Amniotic epithelial cell (primary cell): Measurements from ENCODE around the gene POLR2A.
A peak's percentile ranks its signal among the peaks of the same experiment; 100 is the strongest.

Experiments used
- DNase-seq: peaks from one replicate; pipeline ENCODE4 v3.0.0-alpha.2; 2010; ENCODE audit warnings: low read depth

Gene POLR2A

DNA sequence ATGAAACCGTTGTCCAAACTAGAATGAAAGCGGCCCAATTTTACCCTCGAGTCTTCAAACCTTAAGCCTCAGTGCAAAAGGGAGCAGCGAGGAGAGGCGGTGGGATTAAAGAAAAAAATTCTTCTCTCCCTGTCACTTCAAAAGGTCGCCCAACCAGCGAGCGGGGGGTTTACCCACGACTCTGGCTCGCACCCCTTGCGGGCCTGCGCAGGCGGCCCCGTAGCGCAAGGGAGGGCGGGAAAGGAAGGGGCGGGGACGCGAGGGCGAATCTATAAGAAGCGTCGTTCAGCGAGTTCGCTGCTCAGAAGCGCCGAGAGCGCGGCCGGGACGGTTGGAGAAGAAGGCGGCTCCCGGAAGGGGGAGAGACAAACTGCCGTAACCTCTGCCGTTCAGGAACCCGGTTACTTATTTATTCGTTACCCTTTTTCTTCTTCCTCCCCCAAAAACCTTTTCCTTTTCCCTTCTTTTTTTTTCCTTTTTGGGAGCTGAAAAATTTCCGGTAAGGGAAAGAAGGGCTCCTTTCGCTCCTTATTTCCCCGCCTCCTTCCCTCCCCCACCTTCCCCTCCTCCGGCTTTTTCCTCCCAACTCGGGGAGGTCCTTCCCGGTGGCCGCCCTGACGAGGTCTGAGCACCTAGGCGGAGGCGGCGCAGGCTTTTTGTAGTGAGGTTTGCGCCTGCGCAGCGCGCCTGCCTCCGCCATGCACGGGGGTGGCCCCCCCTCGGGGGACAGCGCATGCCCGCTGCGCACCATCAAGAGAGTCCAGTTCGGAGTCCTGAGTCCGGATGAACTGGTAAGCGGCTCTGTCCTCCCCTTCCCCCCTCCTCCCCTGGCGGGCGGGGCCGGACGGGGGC lies at the start of gene POLR2A:
Gene POLR2A (plus strand): TSS at position 300 of the 852 bp plus-strand sequence.
- DNase-seq: peak; percentile 97

DNA sequence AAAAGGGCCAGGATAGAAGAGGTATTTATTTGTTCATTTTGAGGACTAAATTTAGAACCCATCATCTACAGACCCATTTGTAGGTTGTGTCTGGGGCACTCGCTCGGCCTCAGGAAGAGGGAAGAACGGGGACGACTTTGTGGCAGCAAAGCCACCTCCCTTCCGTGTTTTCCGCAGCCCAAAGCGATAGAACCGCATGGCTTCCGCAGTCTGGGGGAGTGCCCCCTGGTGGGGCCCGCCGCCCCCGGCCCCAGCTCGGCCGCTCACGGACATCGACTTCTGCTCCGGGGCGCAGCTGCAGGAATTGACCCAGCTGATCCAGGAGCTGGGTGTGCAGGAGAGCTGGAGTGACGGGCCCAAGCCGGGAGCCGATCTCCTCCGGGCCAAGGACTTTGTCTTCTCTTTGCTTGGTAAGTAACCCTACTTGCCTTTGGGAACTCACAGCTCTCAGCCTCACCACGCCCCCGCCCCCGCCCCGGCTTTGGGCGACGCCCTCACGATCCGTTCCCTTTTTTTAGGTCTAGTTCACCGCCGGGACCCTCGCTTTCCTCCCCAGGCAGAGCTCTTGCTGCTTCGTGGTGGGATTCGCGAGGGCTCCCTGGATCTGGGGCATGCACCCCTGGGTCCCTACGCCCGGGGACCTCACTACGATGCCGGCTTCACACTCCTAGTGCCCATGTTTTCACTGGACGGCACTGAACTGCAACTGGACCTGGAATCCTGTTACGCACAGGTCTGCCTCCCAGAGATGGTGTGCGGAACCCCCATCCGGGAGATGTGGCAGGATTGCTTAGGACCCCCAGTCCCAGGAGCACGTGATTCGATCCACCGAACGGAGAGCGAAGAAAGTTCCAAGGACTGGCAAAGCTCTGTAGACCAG lies 48.2 kb upstream of the POLR2A start:
- no peak for DNase-seq

- peak; percentile 70 for DNase-seq
Observed at GRCh38 chr17:7436556-7437368, 47.4 kb upstream of the POLR2A start.

- no peak for DNase-seq
Observed at GRCh38 chr17:7437369-7437863, 46.8 kb upstream of the POLR2A start.

DNA sequence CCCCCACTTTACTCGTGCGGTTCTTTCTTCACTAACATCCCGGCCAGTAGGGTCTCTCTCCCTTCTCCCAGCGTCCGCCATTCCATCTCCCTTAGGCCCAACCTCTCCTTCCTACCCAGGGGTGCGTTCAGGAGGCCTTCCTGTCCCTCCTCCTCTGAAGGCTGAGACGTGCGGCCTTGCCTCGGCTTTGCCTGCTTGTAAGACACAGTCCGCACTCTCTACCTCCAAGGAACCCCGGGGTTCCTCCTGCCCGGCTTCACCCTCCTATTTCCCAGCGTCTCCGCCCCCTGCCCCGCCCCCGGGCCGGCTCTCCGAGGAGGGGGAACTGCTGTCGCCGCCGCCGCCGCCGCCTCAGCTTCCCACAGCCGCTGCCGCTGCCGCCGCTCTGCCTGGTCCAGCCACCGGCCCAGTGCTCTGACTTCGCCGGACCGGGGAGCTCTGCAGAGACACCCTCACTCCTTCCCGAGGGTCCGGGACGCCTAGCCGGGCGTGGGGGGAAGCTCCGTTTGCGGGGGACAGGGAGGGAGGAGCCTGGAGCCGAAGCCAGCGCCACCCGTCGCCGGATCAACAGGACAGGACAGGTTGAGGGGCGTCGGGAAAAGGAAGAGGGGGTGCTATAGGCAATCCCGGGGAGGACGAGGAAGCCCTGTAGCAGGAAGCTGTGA lies 46.1 kb upstream of the POLR2A start:
- DNase-seq: no peak

DNA sequence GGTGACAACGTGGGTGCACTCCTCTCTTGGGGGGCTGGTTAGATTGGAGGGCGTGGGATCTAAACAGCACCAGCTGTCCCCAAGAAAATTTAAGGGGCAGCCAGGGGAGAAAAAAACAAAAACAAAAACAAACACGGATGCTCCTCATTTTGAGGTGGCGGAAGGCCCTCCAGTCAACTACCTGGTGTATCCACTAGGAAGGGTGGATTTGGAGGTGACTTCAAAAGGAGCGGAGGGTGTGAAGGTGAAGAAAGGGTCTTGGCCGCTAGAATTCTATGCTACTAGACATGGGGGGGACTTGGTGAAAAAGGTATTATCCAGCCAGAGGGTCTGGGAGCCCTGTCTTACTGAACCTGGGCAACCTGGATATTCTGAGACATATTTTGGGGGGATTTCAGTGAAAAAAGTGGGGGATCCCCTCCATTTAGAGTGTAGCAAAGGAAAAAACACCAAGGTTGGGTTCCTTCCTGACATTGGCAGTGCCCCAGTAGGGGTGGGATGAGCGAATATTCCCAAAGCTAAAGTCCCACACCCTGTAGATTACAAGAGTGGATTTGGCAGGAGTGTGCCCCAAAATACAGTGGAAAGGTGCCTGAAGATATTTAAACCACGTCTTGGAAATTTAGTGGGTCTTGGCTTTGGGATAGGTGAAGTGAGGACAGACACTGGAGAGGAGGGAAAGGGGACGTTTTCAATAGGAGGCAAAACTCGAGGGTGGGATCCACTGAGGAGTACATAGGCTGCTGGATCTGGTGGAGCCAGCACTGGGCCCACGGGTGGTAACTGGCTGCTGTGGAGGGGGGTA lies 45.3 kb upstream of the POLR2A start:
- no peak for DNase-seq

- DNase-seq: no peak
Observed at GRCh38 chr17:7439462-7440112, 44.6 kb upstream of the POLR2A start, which contains the start of gene FGF11. Gene FGF11 (plus strand): TSS chr17:7439512. CDS start chr17:7439621, 109 bp downstream.

DNA sequence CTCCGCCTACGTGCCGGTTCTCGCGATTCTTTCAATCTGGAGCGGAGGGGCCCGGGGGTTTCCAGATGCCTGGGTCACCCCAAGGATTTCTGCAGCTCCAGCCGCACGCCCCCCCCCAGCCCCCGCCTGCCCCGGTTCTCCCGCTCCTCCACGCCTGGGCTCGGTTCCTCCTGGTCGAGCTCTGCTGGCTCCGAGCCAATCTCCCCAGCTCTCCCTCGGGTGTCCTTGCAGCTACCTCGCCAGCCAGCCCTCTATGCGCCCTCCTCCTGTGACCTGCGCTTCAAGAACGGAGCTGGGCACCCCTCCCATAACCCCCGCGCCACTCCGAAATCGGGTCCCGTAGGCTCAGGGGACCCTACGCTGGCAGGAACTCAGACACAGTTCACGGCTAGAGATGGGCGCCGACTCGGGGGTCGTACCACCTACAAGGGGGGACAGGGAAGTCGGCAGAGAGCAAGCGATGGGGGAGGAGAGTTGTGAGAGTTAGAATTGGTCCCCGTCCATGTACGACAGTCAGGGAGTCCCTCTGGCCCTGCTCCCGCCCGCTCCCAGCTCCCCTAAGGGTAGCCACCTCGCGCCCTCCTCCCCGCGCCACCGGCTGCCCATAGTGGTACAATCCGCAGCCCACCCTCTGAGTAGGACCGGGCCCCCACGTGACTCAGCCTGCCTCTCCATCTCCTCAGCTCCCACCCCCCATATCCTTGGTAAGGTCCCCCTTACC lies 43.9 kb upstream of the POLR2A start:
- DNase-seq: no peak

DNA sequence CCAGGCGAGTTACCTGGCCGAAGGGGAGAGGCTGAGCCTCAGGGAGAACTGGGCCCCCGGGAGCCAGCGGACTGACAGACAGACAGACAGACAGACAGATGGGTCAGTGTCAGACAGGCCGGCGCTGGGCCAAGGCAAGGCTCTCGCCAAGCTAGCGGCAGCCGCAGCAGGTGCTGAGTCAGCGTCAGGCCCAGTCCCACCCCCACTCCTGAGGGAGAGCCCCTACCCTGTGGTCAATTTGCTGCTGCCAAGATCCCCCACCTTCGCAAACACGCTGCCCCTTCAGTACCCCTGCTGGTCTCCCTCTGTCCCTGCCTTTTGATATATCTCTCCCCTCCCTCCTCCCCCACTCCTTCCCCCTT lies 43.4 kb upstream of the POLR2A start:
- peak; percentile 44 for DNase-seq

DNA sequence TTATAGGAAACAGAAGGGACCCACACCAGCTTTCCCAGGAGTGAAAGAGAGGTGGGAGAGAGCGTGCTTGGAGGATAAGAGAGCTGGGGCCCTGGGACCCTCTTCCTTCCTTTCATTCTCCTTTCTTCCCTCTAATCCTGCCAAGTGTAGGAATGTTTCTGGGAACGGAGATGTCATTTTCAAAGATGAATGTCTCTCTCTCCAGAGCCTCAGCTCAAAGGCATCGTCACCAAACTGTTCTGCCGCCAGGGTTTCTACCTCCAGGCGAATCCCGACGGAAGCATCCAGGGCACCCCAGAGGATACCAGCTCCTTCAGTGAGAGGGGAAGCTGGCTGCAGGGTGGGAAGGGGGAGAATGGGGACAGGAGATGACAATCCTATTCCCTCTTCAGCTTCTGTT lies 42.9 kb upstream of the POLR2A start:
- no peak for DNase-seq

DNA sequence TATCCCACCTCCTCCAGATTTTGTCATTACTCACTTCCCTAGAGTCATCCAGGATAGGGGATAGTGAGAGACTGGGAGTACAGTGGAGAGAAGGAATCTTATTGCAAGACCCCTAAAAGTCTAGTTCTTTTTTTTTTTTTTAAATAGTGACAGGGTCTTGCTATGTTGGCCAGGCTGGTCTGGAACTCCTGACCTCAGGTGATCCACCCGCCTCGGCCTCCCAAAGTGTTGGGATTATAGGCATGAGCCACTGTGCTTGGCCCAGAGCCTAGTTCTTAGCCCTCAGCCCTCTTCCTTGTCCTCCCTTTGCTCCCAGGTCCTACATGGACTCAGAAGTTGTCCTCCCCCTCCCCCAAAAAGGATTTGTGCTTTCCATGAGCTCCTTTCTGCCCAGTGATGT lies 42.0 kb upstream of the POLR2A start:
- DNase-seq: no peak

DNA sequence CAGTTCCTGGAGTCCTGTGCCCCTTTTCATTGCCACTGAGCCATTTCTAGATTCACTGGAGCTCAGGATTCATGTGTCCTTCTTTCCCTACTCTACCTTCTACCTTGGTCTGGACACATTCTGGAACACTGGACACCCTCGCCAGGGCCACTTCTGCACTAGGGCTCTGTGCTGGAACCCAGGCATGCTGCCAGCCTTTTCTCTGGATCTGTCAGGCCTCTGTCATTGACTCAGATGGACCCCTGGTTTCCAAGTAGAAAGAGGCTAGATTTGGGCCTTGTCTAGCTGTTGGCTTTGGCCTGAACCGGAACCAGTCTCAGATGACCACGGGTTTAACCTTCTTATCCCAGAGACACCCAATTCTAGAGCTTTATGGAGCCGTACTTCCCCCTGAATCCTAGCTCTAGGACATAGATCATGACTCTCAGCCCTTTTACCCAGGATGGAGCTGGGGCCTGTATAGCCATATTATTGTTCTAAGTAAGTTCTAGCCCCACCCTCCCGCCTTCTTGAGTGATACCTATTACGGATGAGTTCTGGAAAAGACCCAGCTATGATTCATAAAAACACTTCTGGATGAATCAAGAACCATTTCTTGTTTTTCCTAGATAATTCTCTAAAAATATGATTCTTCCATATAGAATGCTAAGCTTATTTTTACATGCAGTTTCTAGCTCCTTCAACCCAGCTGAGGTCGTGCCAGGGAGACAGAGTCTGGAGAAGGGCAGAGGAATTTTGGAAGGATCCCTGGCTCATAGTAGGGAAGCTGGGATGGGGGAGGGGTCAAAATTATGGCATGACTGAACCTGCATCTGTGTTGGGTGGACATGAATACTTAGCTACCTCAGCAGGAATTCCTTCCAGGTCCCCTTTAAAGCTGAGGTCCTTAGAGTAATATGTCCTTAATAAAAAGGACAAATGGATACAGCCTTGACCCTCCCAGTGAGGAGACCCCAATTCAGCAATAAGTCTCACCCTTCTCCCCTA lies 40.4 kb upstream of the POLR2A start:
- peak; percentile 78 for DNase-seq

- DNase-seq: peak; percentile 42
Observed at GRCh38 chr17:7444682-7445618, 39.2 kb upstream of the POLR2A start, which contains the start of gene CHRNB1. Gene CHRNB1 (plus strand): TSS chr17:7445061. CDS start chr17:7445128, 67 bp downstream.

DNA sequence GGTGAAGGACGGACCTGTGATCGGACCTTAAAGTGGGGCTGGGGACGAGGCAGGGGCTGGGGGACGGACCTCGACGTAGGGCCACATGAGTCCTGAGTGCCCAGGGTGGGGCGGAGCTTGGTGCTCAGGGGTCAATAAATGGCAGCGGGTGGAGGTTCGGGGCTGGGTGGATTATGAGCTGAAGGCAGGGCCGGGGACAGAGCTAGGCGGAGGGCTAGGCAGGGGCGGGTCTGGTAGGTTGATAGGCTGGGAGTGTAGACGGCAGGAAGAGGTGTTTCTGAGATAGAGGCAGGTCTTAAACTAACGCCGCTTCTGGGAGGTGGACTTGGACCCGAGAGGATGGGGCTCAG lies 38.6 kb upstream of the POLR2A start:
- DNase-seq: no peak

DNA sequence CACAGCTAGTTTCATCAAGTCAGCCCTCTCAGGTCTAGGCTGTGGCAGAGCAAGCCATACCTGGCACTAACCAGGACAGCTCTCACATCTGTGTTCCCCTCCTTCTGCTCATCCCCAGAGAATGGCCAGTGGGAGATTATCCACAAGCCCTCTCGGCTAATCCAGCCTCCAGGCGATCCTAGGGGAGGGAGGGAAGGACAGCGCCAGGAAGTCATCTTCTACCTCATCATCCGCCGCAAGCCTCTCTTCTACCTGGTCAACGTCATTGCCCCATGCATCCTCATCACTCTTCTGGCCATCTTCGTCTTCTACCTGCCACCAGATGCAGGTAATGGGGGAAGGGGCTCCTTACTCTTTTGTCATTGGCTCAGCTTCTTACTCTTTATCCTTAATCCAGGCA lies 35.7 kb upstream of the POLR2A start:
- no peak for DNase-seq

GRCh38 chr17:7459961-7460545 lies 24.1 kb upstream of the POLR2A start:
- no peak for DNase-seq
